ENCODE measurements around the gene SMCP. TPM values are rescaled to one million over a fixed set of nuclear protein-coding genes. Genes with fewer than 3 reads are reported as not detected.

Gene SMCP
- polyA plus RNA-seq, 1 donor from 2014 or later = not detected

- TF ChIP-seq CTCF (IDR thresholded peaks at IDR 0.05; ENCODE audit: poor library complexity, severe bottlenecking) (no peak), SMC3 (conservative IDR thresholded peaks at IDR 0.05; ENCODE audit: poor library complexity) (no peak), EZH2 (IDR thresholded peaks at IDR 0.05; ENCODE audit: borderline replicate concordance, insufficient read depth, low read length, poor library complexity, severe bottlenecking) (no peak), TAF1 (IDR thresholded peaks at IDR 0.05; ENCODE audit: low read depth) (no peak), RAD21 (conservative IDR thresholded peaks at IDR 0.05) (no peak), EP300 (conservative IDR thresholded peaks at IDR 0.05; ENCODE audit: poor library complexity, severe bottlenecking) (no peak), POLR2AphosphoS5 (IDR thresholded peaks at IDR 0.05) (no peak), MXI1 (conservative IDR thresholded peaks at IDR 0.05; ENCODE audit: poor library complexity, severe bottlenecking) (no peak)
- TF ChIP-seq, protein P1, sequence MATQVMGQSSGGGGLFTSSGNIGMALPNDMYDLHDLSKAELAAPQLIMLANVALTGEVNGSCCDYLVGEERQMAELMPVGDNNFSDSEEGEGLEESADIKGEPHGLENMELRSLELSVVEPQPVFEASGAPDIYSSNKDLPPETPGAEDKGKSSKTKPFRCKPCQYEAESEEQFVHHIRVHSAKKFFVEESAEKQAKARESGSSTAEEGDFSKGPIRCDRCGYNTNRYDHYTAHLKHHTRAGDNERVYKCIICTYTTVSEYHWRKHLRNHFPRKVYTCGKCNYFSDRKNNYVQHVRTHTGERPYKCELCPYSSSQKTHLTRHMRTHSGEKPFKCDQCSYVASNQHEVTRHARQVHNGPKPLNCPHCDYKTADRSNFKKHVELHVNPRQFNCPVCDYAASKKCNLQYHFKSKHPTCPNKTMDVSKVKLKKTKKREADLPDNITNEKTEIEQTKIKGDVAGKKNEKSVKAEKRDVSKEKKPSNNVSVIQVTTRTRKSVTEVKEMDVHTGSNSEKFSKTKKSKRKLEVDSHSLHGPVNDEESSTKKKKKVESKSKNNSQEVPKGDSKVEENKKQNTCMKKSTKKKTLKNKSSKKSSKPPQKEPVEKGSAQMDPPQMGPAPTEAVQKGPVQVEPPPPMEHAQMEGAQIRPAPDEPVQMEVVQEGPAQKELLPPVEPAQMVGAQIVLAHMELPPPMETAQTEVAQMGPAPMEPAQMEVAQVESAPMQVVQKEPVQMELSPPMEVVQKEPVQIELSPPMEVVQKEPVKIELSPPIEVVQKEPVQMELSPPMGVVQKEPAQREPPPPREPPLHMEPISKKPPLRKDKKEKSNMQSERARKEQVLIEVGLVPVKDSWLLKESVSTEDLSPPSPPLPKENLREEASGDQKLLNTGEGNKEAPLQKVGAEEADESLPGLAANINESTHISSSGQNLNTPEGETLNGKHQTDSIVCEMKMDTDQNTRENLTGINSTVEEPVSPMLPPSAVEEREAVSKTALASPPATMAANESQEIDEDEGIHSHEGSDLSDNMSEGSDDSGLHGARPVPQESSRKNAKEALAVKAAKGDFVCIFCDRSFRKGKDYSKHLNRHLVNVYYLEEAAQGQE (IDR thresholded peaks at IDR 0.05; ENCODE audit: borderline replicate concordance) = no peak
- no peaks in the 10 kb centered on the region for H3K9me2 ChIP-seq (ENCODE audit: insufficient read depth, low read length)
- H3K79me2 ChIP-seq (replicated peaks; ENCODE audit: insufficient read depth, low read length) = no peaks in the 10 kb centered on the region
- no peak within 1 kb of the TSS for H2AFZ ChIP-seq (ENCODE audit: low read depth, low read length)
- H4K20me1 ChIP-seq (ENCODE audit: insufficient read depth) = no peaks in the 10 kb centered on the region
- no peak within 1 kb of the TSS for H3K4me2 ChIP-seq (ENCODE audit: low read length)
- H3K27ac ChIP-seq (ENCODE audit: low read length) = no peak within 1 kb of the TSS
- H3K36me3 ChIP-seq (ENCODE audit: insufficient read depth, low read length) = no peaks in the 10 kb centered on the region
- no peak within 1 kb of the TSS for H3K4me3 ChIP-seq (ENCODE audit: low read length)
- no peaks in the 10 kb centered on the region for H3F3A ChIP-seq (ENCODE audit: insufficient read depth, low read length, poor library complexity, severe bottlenecking)
- no peak within 1 kb of the TSS for H3K9ac ChIP-seq (ENCODE audit: low read length)
- H3K27me3 ChIP-seq (ENCODE audit: insufficient read depth, low read depth, low read length) = no peaks in the 10 kb centered on the region
- H3K9me3 ChIP-seq (ENCODE audit: low read length) = no peaks in the 10 kb centered on the region
Measured at GRCh38 chr1:152859696-152860095, 18.4 kb upstream of the SMCP start, which contains the start of gene LCE7A. Gene LCE7A (plus strand): TSS chr1:152859996. CDS start chr1:152860698, 702 bp downstream.

GRCh38 chr1:152860129-152860528, 18.0 kb upstream of the SMCP start:
- H3K27me3 ChIP-seq (ENCODE audit: insufficient read depth, low read depth, low read length) = no peaks in the 10 kb centered on the region
- no peaks in the 10 kb centered on the region for H3K9me2 ChIP-seq (ENCODE audit: insufficient read depth, low read length)
- H3K4me2 ChIP-seq (ENCODE audit: low read length) = no peak overlapping the region
- H4K20me1 ChIP-seq (ENCODE audit: insufficient read depth) = no peaks in the 10 kb centered on the region
- H3F3A ChIP-seq (ENCODE audit: insufficient read depth, low read length, poor library complexity, severe bottlenecking) = no peaks in the 10 kb centered on the region
- no peak overlapping the region for H3K27ac ChIP-seq (ENCODE audit: low read length)
- H3K4me3 ChIP-seq (ENCODE audit: low read length) = no peak overlapping the region
- H2AFZ ChIP-seq (ENCODE audit: low read depth, low read length) = no peak overlapping the region
- no peaks in the 10 kb centered on the region for H3K9me3 ChIP-seq (ENCODE audit: low read length)
- H3K79me2 ChIP-seq (replicated peaks; ENCODE audit: insufficient read depth, low read length) = no peaks in the 10 kb centered on the region
- no peak for TF ChIP-seq EZH2 (IDR thresholded peaks at IDR 0.05; ENCODE audit: borderline replicate concordance, insufficient read depth, low read length, poor library complexity, severe bottlenecking)
- no peak for TF ChIP-seq TAF1 (IDR thresholded peaks at IDR 0.05; ENCODE audit: low read depth)
- TF ChIP-seq RAD21 (conservative IDR thresholded peaks at IDR 0.05) = no peak
- no peak for TF ChIP-seq SMC3 (conservative IDR thresholded peaks at IDR 0.05; ENCODE audit: poor library complexity)
- TF ChIP-seq, protein P1 (IDR thresholded peaks at IDR 0.05; ENCODE audit: borderline replicate concordance) = no peak
- TF ChIP-seq CTCF (IDR thresholded peaks at IDR 0.05; ENCODE audit: poor library complexity, severe bottlenecking) = no peak
- no peak for TF ChIP-seq EP300 (conservative IDR thresholded peaks at IDR 0.05; ENCODE audit: poor library complexity, severe bottlenecking)
- no peak for TF ChIP-seq MXI1 (conservative IDR thresholded peaks at IDR 0.05; ENCODE audit: poor library complexity, severe bottlenecking)
- TF ChIP-seq POLR2AphosphoS5 (IDR thresholded peaks at IDR 0.05) = no peak
- H3K36me3 ChIP-seq (ENCODE audit: insufficient read depth, low read length) = no peaks in the 10 kb centered on the region
- no peak overlapping the region for H3K9ac ChIP-seq (ENCODE audit: low read length)
